CD14-positive monocyte (primary cell): ENCODE results near the gene CCDC141. TPM values are rescaled to one million over a fixed set of nuclear protein-coding genes. Genes with fewer than 3 reads are reported as not detected.

Experiments used
- DNase-seq, 3 donors: peaks; one replicate each; pipeline ENCODE4 v3.0.0-alpha.2; 2011 to 2022
- H2AFZ ChIP-seq: 2 replicates; pipeline ENCODE4 v1.6.0; 2012; ENCODE audit warnings: mild to moderate bottlenecking, low read depth, low read length, inconsistent platforms; ENCODE audit not compliant: insufficient read depth, poor library complexity, severe bottlenecking
- H3K27ac ChIP-seq, 2 donors: 1 replicate in 1 of 2; 2 replicates in 1 of 2; pipeline ENCODE4 v1.5.1; 2012 to 2013; ENCODE audit warnings: low read length in 2 of 2, control low read depth in 1 of 2, inconsistent platforms in 1 of 2, low read depth in 1 of 2, mild to moderate bottlenecking in 1 of 2
- H3K27me3 ChIP-seq, 2 donors: one replicate each; pipeline versions ENCODE4 v1.6.0 to v1.6.1; 2011 to 2013; ENCODE audit warnings: low read length in 2 of 2; ENCODE audit not compliant: control insufficient read depth in 2 of 2, insufficient read depth in 2 of 2
- H3K36me3 ChIP-seq, 2 donors: replicated peaks in 1 of 2; 1 replicate in 1 of 2; 2 replicates in 1 of 2; pipeline versions ENCODE4 v1.5.1 to v1.6.1; 2012 to 2013; ENCODE audit warnings: low read length in 2 of 2, control low read depth in 1 of 2, inconsistent platforms in 1 of 2, mild to moderate bottlenecking in 1 of 2; ENCODE audit not compliant: insufficient read depth in 2 of 2, control insufficient read depth in 1 of 2
- H3K4me1 ChIP-seq, 2 donors: 1 replicate in 1 of 2; 2 replicates in 1 of 2; pipeline versions ENCODE4 v1.5.1 to v1.6.1; 2012 to 2013; ENCODE audit warnings: low read length in 2 of 2, control low read depth in 1 of 2, inconsistent platforms in 1 of 2, mild to moderate bottlenecking in 1 of 2, moderate library complexity in 1 of 2; ENCODE audit not compliant: insufficient read depth in 2 of 2, control insufficient read depth in 1 of 2
- H3K4me2 ChIP-seq: replicated peaks from 2 replicates; pipeline ENCODE3; 2012; ENCODE audit warnings: low read length, moderate library complexity, mild to moderate bottlenecking; ENCODE audit not compliant: poor library complexity, severe bottlenecking; ENCODE audit errors: extremely low read depth
- H3K4me3 ChIP-seq, 3 experiments: fragments of 200-600 bp in 1 of 3; sonication (generic) in 1 of 3; replicated peaks in 1 of 3; 1 replicate in 2 of 3; 2 replicates in 1 of 3; pipeline ENCODE4 v1.5.1; 2011 to 2013; ENCODE audit warnings: low read length in 3 of 3, mild to moderate bottlenecking in 3 of 3, control low read depth in 2 of 3, low read depth in 2 of 3, inconsistent platforms in 1 of 3, moderate library complexity in 1 of 3
- H3K79me2 ChIP-seq: 2 replicates; pipeline ENCODE4 v1.6.0; 2012; ENCODE audit warnings: mild to moderate bottlenecking, control low read depth, inconsistent platforms, low read length, moderate library complexity; ENCODE audit not compliant: insufficient read depth
- H3K9ac ChIP-seq: 2 replicates; pipeline ENCODE4 v1.6.0; 2017; ENCODE audit warnings: low read length, mild to moderate bottlenecking; ENCODE audit not compliant: insufficient read depth, poor library complexity, severe bottlenecking
- H3K9me3 ChIP-seq, 2 donors: replicated peaks in 1 of 2; 1 replicate in 1 of 2; 2 replicates in 1 of 2; pipeline versions ENCODE4 v1.5.1 to v1.6.1; 2012 to 2013; ENCODE audit warnings: low read length in 2 of 2, control low read depth in 1 of 2; ENCODE audit not compliant: control insufficient read depth in 1 of 2, insufficient read depth in 1 of 2
- H4K20me1 ChIP-seq: 2 replicates; pipeline ENCODE4 v1.6.0; 2012; ENCODE audit warnings: mild to moderate bottlenecking, low read length, control low read depth, moderate library complexity; ENCODE audit not compliant: insufficient read depth
- H3K27ac Mint-ChIP-seq, 7 donors: one replicate each; pipeline ENCODE4 v1.8.0; 2020; ENCODE audit warnings: mild to moderate bottlenecking in 7 of 7, mixed read lengths in 7 of 7, moderate library complexity in 6 of 7, inconsistent platforms in 2 of 7
- H3K27me3 Mint-ChIP-seq, 3 donors: one replicate each; pipeline ENCODE4 v1.8.0; 2021 to 2022; ENCODE audit warnings: low read depth in 3 of 3, mild to moderate bottlenecking in 3 of 3, mixed read lengths in 3 of 3, moderate library complexity in 3 of 3, inconsistent platforms in 1 of 3
- H3K36me3 Mint-ChIP-seq, 2 donors: one replicate each; pipeline ENCODE4 v1.8.0; 2020; ENCODE audit warnings: mixed read lengths in 2 of 2, inconsistent platforms in 1 of 2, mild to moderate bottlenecking in 1 of 2
- H3K4me1 Mint-ChIP-seq: one replicate; pipeline ENCODE4 v1.8.0; 2020; ENCODE audit warnings: mild to moderate bottlenecking, mixed read lengths
- H3K4me3 Mint-ChIP-seq, 2 donors: one replicate each; pipeline ENCODE4 v1.8.0; 2020; ENCODE audit warnings: mild to moderate bottlenecking in 2 of 2, mixed read lengths in 2 of 2, moderate library complexity in 1 of 2
- H3K9me3 Mint-ChIP-seq, 7 donors: one replicate each; pipeline ENCODE4 v1.8.0; 2020 to 2022; ENCODE audit warnings: mixed read lengths in 7 of 7, mild to moderate bottlenecking in 6 of 7, moderate library complexity in 6 of 7, inconsistent platforms in 2 of 7
- CTCF ChIP-seq: fragments of 200-600 bp; IDR thresholded peaks from one replicate; pipeline ENCODE4 v1.8.0; 2022; ENCODE audit warnings: antibody characterized with exemption, mild to moderate bottlenecking
- WGBS: methylation state at CpG from one replicate; pipeline ENCODE4 v1.1.5; 2013; ENCODE audit warnings: missing lambda C conversion rate; ENCODE audit not compliant: insufficient coverage; 5-methylcytosine and 5-hydroxymethylcytosine counted together
- intact Hi-C, 2 donors: fragments of 100-400 bp; cut with micrococcal nuclease; formaldehyde crosslinking; loops; one replicate each; pipeline versions ENCODE4 v1.15.0 to v1.15.1; 2023
- polyA plus RNA-seq, 3 donors: library from polyadenylated mRNA; depleted of rRNA in 1 of 3; unstranded in 2 of 3; stranded (reverse) in 1 of 3; fragments of 300-500 nt in 2 of 3; fragments of >200 nt in 1 of 3; fragmentation: Illumina TruSeq in 2 of 3; gene quantifications; 1 replicate in 2 of 3; 2 replicates in 1 of 3; pipeline ENCODE4 v1.2.3, GENCODE V29; 2012 to 2021

CCDC141 gene
- polyA plus RNA-seq, 3 donors, result not detected

- Histone ChIP-seq H3K9ac (no peak overlapping the region), H3K79me2 (no peaks in the 10 kb centered on the region), H3K27me3 (no peaks in the 10 kb centered on the region), H3K4me2 (no peak overlapping the region), H4K20me1 (no peaks in the 10 kb centered on the region), H3K36me3 (no peaks in the 10 kb centered on the region), H2AFZ (no peak overlapping the region), H3K4me1 (no peaks in the 10 kb centered on the region), H3K27ac (no peak overlapping the region), H3K4me3 (no peak overlapping the region), H3K9me3 (no peaks in the 10 kb centered on the region)
- no peak overlapping the region for H3K27ac Mint-ChIP-seq
- H3K4me1 Mint-ChIP-seq, result peaks cover 6% of the 10 kb centered on the region
- no peaks in the 10 kb centered on the region for H3K36me3 Mint-ChIP-seq
- H3K27me3 Mint-ChIP-seq, result peaks cover 0 to 3% (median 0%) of the 10 kb centered on the region in 3 donors
- TF ChIP-seq CTCF, result no peak
- no peak for DNase-seq
- WGBS, result 83% methylated on average over 2 of the region's 3 CpGs
- H3K9me3 Mint-ChIP-seq, result peaks cover 0 to 8% (median 0%) of the 10 kb centered on the region in 7 donors
- no peak overlapping the region for H3K4me3 Mint-ChIP-seq
- intact Hi-C loops, result no loop called here
These were observed 5.4 kb downstream of the CCDC141 start for GRCh38 chr2:179044500-179044899.

- H3K27ac Mint-ChIP-seq, result no peak overlapping the region
- no peaks in the 10 kb centered on the region for H3K36me3 Mint-ChIP-seq
- Histone ChIP-seq H3K4me2 (no peak overlapping the region), H2AFZ (no peak overlapping the region), H3K27ac (no peak overlapping the region), H3K9ac (no peak overlapping the region), H3K27me3 (no peaks in the 10 kb centered on the region), H3K36me3 (no peaks in the 10 kb centered on the region), H3K79me2 (no peaks in the 10 kb centered on the region), H4K20me1 (no peaks in the 10 kb centered on the region), H3K4me1 (no peaks in the 10 kb centered on the region), H3K9me3 (no peaks in the 10 kb centered on the region), H3K4me3 (no peak overlapping the region)
- no peak overlapping the region for H3K4me3 Mint-ChIP-seq
- intact Hi-C loops, result no loop called here
- no peak for TF ChIP-seq CTCF
- DNase-seq, result no peak
- WGBS, result no CpG with 5 or more reads among the region's 4 CpGs
- H3K9me3 Mint-ChIP-seq, result peaks cover 0 to 8% (median 2%) of the 10 kb centered on the region in 7 donors
- no peaks in the 10 kb centered on the region for H3K4me1 Mint-ChIP-seq
- peaks cover 0 to 2% (median 0%) of the 10 kb centered on the region in 3 donors for H3K27me3 Mint-ChIP-seq
These were observed 12.1 kb downstream of the CCDC141 start for GRCh38 chr2:179037807-179038206.
